Motor neuron (in vitro differentiated cells): ENCODE results near the gene SHCBP1L. TPM values are rescaled to one million over a fixed set of nuclear protein-coding genes. Genes with fewer than 3 reads are reported as not detected.

ENCODE experiments used
- total RNA-seq, 8 experiments: library from RNA; unstranded; fragments of 300-600 nt; gene quantifications; 2 replicates each; pipeline versions ENCODE4 v1.2.3 to v1.2.4, GENCODE V29; 2022

Gene SHCBP1L
- total RNA-seq, 8 experiments from 2014 or later, result 0.47 TPM; not detected in 7

Other genes with a start within 250 kb of the SHCBP1L start
- 10 to 100 TPM in 1 of 8 experiments, 1 to 10 TPM in 7; 2.3 to 10.1 (median 4.0) TPM for gene NPL, start 163.4 kb downstream of the SHCBP1L start, total RNA-seq
- gene DHX9, start 113.8 kb downstream of the SHCBP1L start, total RNA-seq, result 100 to 1,000 TPM; 116 to 327 (median 147) TPM
- gene LAMC1, start 70.3 kb upstream of the SHCBP1L start, total RNA-seq, result 100 to 1,000 TPM in 4 of 8 experiments, 10 to 100 TPM in 4; 20.1 to 363 (median 140) TPM
- 1 to 10 TPM in 3 of 8 experiments, under 1 TPM in 5; 0.14 to 2.8 (median 0.56) TPM for gene LAMC2, start 233.1 kb upstream of the SHCBP1L start, total RNA-seq